GM12878 (cell line): Measurements from ENCODE around the gene TBX15. TPM values are rescaled to one million over a fixed set of nuclear protein-coding genes. Genes with fewer than 3 reads are reported as not detected.

ENCODE experiments used
- ATAC-seq: fragments of 200-7000 bp; cut with Tn5 transposase; 3 replicates; pipeline ENCODE4 v1.9.1; 2020; ENCODE audit warnings: mild to moderate bottlenecking, moderate library complexity
- BruUV-seq: library from RNA; stranded (reverse); fragments of 400-500 nt; replicated peaks from 2 replicates; lab custom pipeline; 2021; lab: Mats Ljungman, UMichigan
- CTCF ChIA-PET: fragments of 300-600 bp; sonication (Branson Sonifier 250); formaldehyde crosslinking; extraction: SDS; loops from one replicate; lab custom pipeline; 2021; ENCODE audit warnings: inconsistent platforms; lab: Yijun Ruan, JAX
- POLR2A ChIA-PET: fragments of 350-600 bp; formaldehyde crosslinking; extraction: SDS; loops from one replicate; lab custom pipeline; 2021; ENCODE audit warnings: inconsistent platforms; lab: Charles Lee
- RAD21 ChIA-PET: fragments of 300-600 bp; sonication (Branson Sonifier 250); formaldehyde crosslinking; loops from one replicate; lab custom pipeline; 2023; ENCODE audit warnings: antibody characterized with exemption; ENCODE audit not compliant: unreplicated experiment; lab: Charles Lee
- SMC1A ChIA-PET: fragments of 300-600 bp; sonication (Branson Sonifier 250); formaldehyde crosslinking; loops from one replicate; lab custom pipeline; 2023; ENCODE audit not compliant: unreplicated experiment, uncharacterized antibody; lab: Charles Lee
- DNase-seq: peaks from one replicate; pipeline ENCODE4 v3.0.0-alpha.2; 2011; ENCODE audit warnings: low read depth, low spot score
- FAIRE-seq: peaks from 3 replicates; lab custom pipeline; 2011; peaks lifted over from hg19 to GRCh38; lab: Jason Lieb, UNC
- H2AFZ ChIP-seq: 2 replicates; pipeline ENCODE4 v1.6.0; 2011; ENCODE audit warnings: low read depth, low read length, control low read depth; ENCODE audit not compliant: control insufficient read depth
- H3K27ac ChIP-seq: 2 replicates; pipeline ENCODE4 v1.5.1; 2011; ENCODE audit warnings: control low read depth; ENCODE audit not compliant: control insufficient read depth, insufficient read depth
- H3K27me3 ChIP-seq, 2 experiments: replicated peaks in 1 of 2; 2 replicates each; pipeline versions ENCODE4 v1.6.0 to v1.6.1; 2011; ENCODE audit warnings: low read length in 1 of 2; ENCODE audit not compliant: control insufficient read depth in 2 of 2, insufficient read depth in 2 of 2
- H3K36me3 ChIP-seq, 2 experiments: 2 replicates each; pipeline ENCODE4 v1.5.1; 2011; ENCODE audit warnings: low read length in 1 of 2; ENCODE audit not compliant: control insufficient read depth in 2 of 2, insufficient read depth in 2 of 2
- H3K4me1 ChIP-seq: 2 replicates; pipeline ENCODE4 v1.6.1; 2011; ENCODE audit warnings: mild to moderate bottlenecking, low read length, moderate library complexity, mixed read lengths; ENCODE audit not compliant: control insufficient read depth, insufficient read depth
- H3K4me2 ChIP-seq: 2 replicates; pipeline ENCODE4 v1.6.0; 2011; ENCODE audit warnings: control low read depth; ENCODE audit not compliant: control insufficient read depth, insufficient read depth
- H3K4me3 ChIP-seq: fragments of 200-600 bp; sonication (generic); 2 replicates; pipeline ENCODE4 v1.5.1; 2016
- H3K79me2 ChIP-seq: 2 replicates; pipeline ENCODE4 v1.6.0; 2011; ENCODE audit warnings: low read length; ENCODE audit not compliant: control insufficient read depth, insufficient read depth
- H3K9ac ChIP-seq: 2 replicates; pipeline ENCODE4 v1.8.0; 2011; ENCODE audit warnings: low read length, control low read depth, mixed read lengths; ENCODE audit not compliant: control insufficient read depth, insufficient read depth
- H3K9me3 ChIP-seq: replicated peaks from 3 replicates; pipeline ENCODE4 v1.5.1; 2011; ENCODE audit warnings: mild to moderate bottlenecking, low read length; ENCODE audit not compliant: control insufficient read depth, insufficient read depth
- H4K20me1 ChIP-seq: 2 replicates; pipeline ENCODE4 v1.6.0; 2011; ENCODE audit not compliant: control insufficient read depth, insufficient read depth
- ASH2L ChIP-seq: fragments of 300-600, 200-600 bp; sonication (generic); IDR thresholded peaks from 2 replicates; pipeline ENCODE4 v1.6.1; 2017; ENCODE audit warnings: low read depth, mild to moderate bottlenecking, borderline replicate concordance
- CHD1 ChIP-seq: IDR thresholded peaks from 2 replicates; pipeline ENCODE4 v1.6.1; 2012; ENCODE audit warnings: low read depth, low read length, improper control_type of control experiment
- CREM ChIP-seq: IDR thresholded peaks from 2 replicates; pipeline ENCODE4 v1.6.1; 2014; ENCODE audit warnings: antibody characterized with exemption, low read depth
- MEF2B ChIP-seq: fragments of 450-650 bp; IDR thresholded peaks from 2 replicates; pipeline ENCODE4 v1.6.1; 2018; ENCODE audit warnings: mild to moderate bottlenecking, moderate library complexity; ENCODE audit not compliant: partially characterized antibody, poor library complexity, severe bottlenecking
- MXI1 ChIP-seq: fragments of 150-350 bp; IDR thresholded peaks from 2 replicates; pipeline ENCODE4 v1.6.1; 2011; ENCODE audit warnings: low read depth, mild to moderate bottlenecking, inconsistent platforms, low read length, improper control_type of control experiment
- NR2F1 ChIP-seq: fragments of 450-650 bp; conservative IDR thresholded peaks from 2 replicates; pipeline ENCODE4 v1.6.1; 2017; ENCODE audit warnings: mild to moderate bottlenecking
- POLR2AphosphoS5 ChIP-seq: IDR thresholded peaks from 2 replicates; pipeline ENCODE4 v1.6.1; 2011; ENCODE audit warnings: mild to moderate bottlenecking, low read length, inconsistent platforms
- POU2F2 ChIP-seq: IDR thresholded peaks from 3 replicates; pipeline ENCODE4 v1.6.1; 2011; ENCODE audit warnings: low read depth, mild to moderate bottlenecking, low read length, borderline replicate concordance
- WRNIP1 ChIP-seq: IDR thresholded peaks from 2 replicates; pipeline ENCODE4 v1.6.1; 2011; ENCODE audit warnings: low read depth, low read length, improper control_type of control experiment, borderline replicate concordance
- whole genome bisulfite sequencing: methylation state at CpG from one replicate; pipeline ENCODE4 v1.1.6; 2016; ENCODE audit warnings: low lambda C conversion rate; ENCODE audit not compliant: insufficient replicate concordance, insufficient coverage; ENCODE audit errors: missing lambda C conversion rate; 5-methylcytosine and 5-hydroxymethylcytosine counted together
- in situ Hi-C: fragments of 300-500 bp; cut with MboI; formaldehyde crosslinking; loops from 9 replicates; pipeline ENCODE4 v1.14.3; 2018; ENCODE audit warnings: mixed read lengths
- intact Hi-C: fragments of 100-400 bp; cut with micrococcal nuclease; formaldehyde crosslinking; loops from one replicate; pipeline ENCODE4 v1.14.2; 2022; ENCODE audit not compliant: unreplicated experiment
- polyA plus RNA-seq, 11 experiments: library from polyadenylated mRNA; depleted of rRNA in 4 of 11; unstranded in 6 of 11; stranded (reverse) in 5 of 11; fragments of >200 nt; fragmentation: Nextera tagmentation in 4 of 11; fragmentation: Illumina TruSeq in 1 of 11; extraction: Ambion mirVana in 4 of 11; extraction: Trizol in 1 of 11; gene quantifications; 1 replicate in 1 of 11; 2 replicates in 10 of 11; pipeline versions ENCODE4 v1.2.1 to v1.2.3, GENCODE V29; 2011 to 2016; ENCODE audit warnings: inconsistent platforms in 2 of 11, missing spikeins in 2 of 11, low read depth in 1 of 11
- total RNA-seq, 4 experiments: library from RNA; depleted of rRNA in 3 of 4; stranded (reverse); fragments of >200 nt in 3 of 4; fragmentation: Illumina TruSeq in 1 of 4; extraction: Trizol in 1 of 4; gene quantifications; 2 replicates each; pipeline versions ENCODE4 v1.2.1 to v1.2.3, GENCODE V29; 2013 to 2021
- TF ChIP-seq, protein P1 (sequence below): fragments of 450-650 bp; IDR thresholded peaks from 2 replicates; pipeline ENCODE4 v1.6.1; 2014; ENCODE audit warnings: mild to moderate bottlenecking

The TBX15 gene
- total and polyA plus RNA-seq, 10 of the 15 experiments (the other 5 are each of a cell fraction or from before 2014, with no cell fraction given) = 0.64 to 9.4 (median 0.99) TPM

GRCh38 chr1:119000371-119001180 lies 12.4 kb upstream of the TBX15 start (continued):
- TF ChIP-seq CHD1 (no peak), MEF2B (no peak), ASH2L (no peak), CREM (no peak), POU2F2 (no peak), MXI1 (no peak)

GRCh38 chr1:118999348-119000071 lies 11.4 kb upstream of the TBX15 start:
- intact Hi-C loops = loop anchor here (10.0 kb wide), 1 partner anchor 535 kb away; no protein-coding TSS in a partner anchor
- no peak for DNase-seq
- no peak overlapping the region for H2AFZ ChIP-seq
- no peaks in the 10 kb centered on the region for H3K9me3 ChIP-seq
- H4K20me1 ChIP-seq = no peaks in the 10 kb centered on the region
- FAIRE-seq = no peak
- no peak overlapping the region for H3K9ac ChIP-seq
- ChIA-PET RAD21 (no interaction called here), SMC1A (interaction anchor here (0.8 to 1.0 kb wide), 2 partner anchors 172 to 212 kb away, joined by 3 read pairs; no protein-coding TSS in a partner anchor), CTCF (no interaction called here), POLR2A (no interaction called here)
- no peaks in the 10 kb centered on the region; the same call in 1 of the 2 replicates for H3K4me1 ChIP-seq
- no peak overlapping the region for H3K27ac ChIP-seq
- H3K36me3 ChIP-seq = no peaks in the 10 kb centered on the region
- no peaks in the 10 kb centered on the region for H3K79me2 ChIP-seq
- no peak overlapping the region for H3K4me2 ChIP-seq
- in situ Hi-C loops = no loop called here
- ATAC-seq = no peak
- H3K27me3 ChIP-seq = peaks cover 6 to 17% of the 10 kb centered on the region in 2 experiments
- no TSS peak for BruUV-seq
- no peak for TF ChIP-seq NR2F1
- TF ChIP-seq POLR2AphosphoS5 = no peak
- TF ChIP-seq CHD1 = no peak
- TF ChIP-seq, protein P1, sequence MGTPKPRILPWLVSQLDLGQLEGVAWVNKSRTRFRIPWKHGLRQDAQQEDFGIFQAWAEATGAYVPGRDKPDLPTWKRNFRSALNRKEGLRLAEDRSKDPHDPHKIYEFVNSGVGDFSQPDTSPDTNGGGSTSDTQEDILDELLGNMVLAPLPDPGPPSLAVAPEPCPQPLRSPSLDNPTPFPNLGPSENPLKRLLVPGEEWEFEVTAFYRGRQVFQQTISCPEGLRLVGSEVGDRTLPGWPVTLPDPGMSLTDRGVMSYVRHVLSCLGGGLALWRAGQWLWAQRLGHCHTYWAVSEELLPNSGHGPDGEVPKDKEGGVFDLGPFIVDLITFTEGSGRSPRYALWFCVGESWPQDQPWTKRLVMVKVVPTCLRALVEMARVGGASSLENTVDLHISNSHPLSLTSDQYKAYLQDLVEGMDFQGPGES = no peak
- no peak for TF ChIP-seq WRNIP1
- 23% methylated on average over 24 of the region's 27 CpGs for WGBS
- H3K4me3 ChIP-seq = no peak overlapping the region
